Common myeloid progenitor, CD34-positive (primary cell): Measurements from ENCODE around the gene FHL2.
A peak's percentile ranks its signal among the peaks of the same experiment; 100 is the strongest.

Experiments used
- CTCF ChIA-PET: fragments of 350-600 bp; sonication (Branson Sonifier 250); formaldehyde crosslinking; loops from one replicate; lab custom pipeline; 2021; ENCODE audit warnings: antibody characterized with exemption; lab: Charles Lee
- POLR2A ChIA-PET: fragments of 350-600 bp; sonication (Branson Sonifier 250); formaldehyde crosslinking; loops from one replicate; lab custom pipeline; 2021; ENCODE audit warnings: antibody characterized with exemption; lab: Charles Lee
- DNase-seq, 3 donors: peaks; one replicate each; pipeline versions ENCODE4 v3.0.0 to v3.0.0-alpha.2; 2013
- H3K27ac ChIP-seq, 2 experiments: 1 replicate in 1 of 2; 2 replicates in 1 of 2; pipeline ENCODE4 v1.7.0; 2013; ENCODE audit warnings: inconsistent platforms in 2 of 2, low read length in 2 of 2, mild to moderate bottlenecking in 2 of 2, low read depth in 1 of 2, moderate library complexity in 1 of 2; ENCODE audit not compliant: severe bottlenecking in 2 of 2, insufficient read depth in 1 of 2, poor library complexity in 1 of 2
- H3K27me3 ChIP-seq, 5 experiments: replicated peaks in 2 of 5; 1 replicate in 3 of 5; 2 replicates in 2 of 5; pipeline versions ENCODE4 v1.6.1 to v1.7.0; 2013; ENCODE audit warnings: low read length in 4 of 5, mild to moderate bottlenecking in 2 of 5, moderate library complexity in 2 of 5, inconsistent platforms in 1 of 5; ENCODE audit not compliant: insufficient read depth in 5 of 5, control insufficient read depth in 4 of 5
- H3K36me3 ChIP-seq, 4 experiments: 1 replicate in 2 of 4; 2 replicates in 2 of 4; pipeline versions ENCODE4 v1.6.1 to v1.7.0; 2013; ENCODE audit warnings: low read length in 3 of 4, control low read depth in 1 of 4, mild to moderate bottlenecking in 1 of 4; ENCODE audit not compliant: control insufficient read depth in 4 of 4, insufficient read depth in 4 of 4
- H3K4me1 ChIP-seq, 4 experiments: 1 replicate in 3 of 4; 2 replicates in 1 of 4; pipeline versions ENCODE4 v1.6.1 to v1.7.1; 2013; ENCODE audit warnings: low read length in 3 of 4, mild to moderate bottlenecking in 3 of 4, control low read depth in 1 of 4, inconsistent platforms in 1 of 4, moderate library complexity in 1 of 4; ENCODE audit not compliant: control insufficient read depth in 4 of 4, insufficient read depth in 4 of 4; ENCODE audit errors: control extremely low read depth in 1 of 4
- H3K4me3 ChIP-seq, 7 experiments: 1 replicate in 4 of 7; 2 replicates in 3 of 7; pipeline versions ENCODE4 v1.5.1 to v1.7.0; 2013; ENCODE audit warnings: mild to moderate bottlenecking in 7 of 7, low read length in 6 of 7, moderate library complexity in 6 of 7, inconsistent platforms in 2 of 7, low read depth in 2 of 7, control low read depth in 1 of 7; ENCODE audit not compliant: insufficient read depth in 4 of 7, control insufficient read depth in 1 of 7; ENCODE audit errors: extremely low read depth in 1 of 7
- H3K9me3 ChIP-seq, 5 experiments: 1 replicate in 4 of 5; 2 replicates in 1 of 5; pipeline versions ENCODE4 v1.6.1 to v1.7.1; 2013; ENCODE audit warnings: low read length in 4 of 5, mild to moderate bottlenecking in 2 of 5, inconsistent platforms in 1 of 5, low read depth in 1 of 5, moderate library complexity in 1 of 5; ENCODE audit not compliant: control insufficient read depth in 4 of 5, insufficient read depth in 2 of 5; ENCODE audit errors: control extremely low read depth in 1 of 5
- WGBS: methylation state at CpG from one replicate; pipeline ENCODE4 v1.1.5; 2013; ENCODE audit not compliant: insufficient coverage; 5-methylcytosine and 5-hydroxymethylcytosine counted together

FHL2 gene

DNA sequence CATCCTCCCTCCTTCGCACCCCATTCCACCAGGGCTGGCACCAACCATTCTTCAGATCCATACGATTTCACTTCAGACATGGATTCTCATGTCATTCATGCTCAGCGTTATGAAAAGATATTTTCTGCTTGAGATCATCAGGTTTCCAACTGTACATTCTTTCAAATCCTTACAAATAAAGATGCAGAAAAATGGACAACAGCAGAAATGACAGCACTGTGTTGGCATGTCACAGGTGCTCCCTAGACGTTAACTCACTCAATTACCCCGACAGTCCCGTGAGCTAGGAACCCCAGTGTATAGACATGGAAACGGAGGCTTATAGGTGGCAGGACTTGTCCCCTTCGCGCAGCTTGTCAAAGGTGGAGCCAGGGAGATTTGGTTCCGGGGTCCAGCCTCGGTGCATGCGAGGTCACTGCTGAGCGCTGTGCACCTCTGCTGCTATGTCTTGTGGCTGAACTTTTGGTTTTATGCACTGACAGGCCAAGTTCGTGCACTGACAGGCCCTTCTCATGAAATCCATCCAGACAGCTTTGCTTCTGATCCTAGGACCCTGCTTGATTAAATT is 17.7 kb downstream of the FHL2 start:
- ChIA-PET CTCF (interaction anchor here (0.8 to 4.9 kb wide), 3 partner anchors 9 to 140 kb away, joined by 3 to 17 read pairs (median 11); partner anchors contain the start of gene FHL2), POLR2A (no interaction called here)
- H3K36me3 ChIP-seq = peaks cover 0 to 7% (median 4%) of the 10 kb centered on the region in 4 experiments

DNA sequence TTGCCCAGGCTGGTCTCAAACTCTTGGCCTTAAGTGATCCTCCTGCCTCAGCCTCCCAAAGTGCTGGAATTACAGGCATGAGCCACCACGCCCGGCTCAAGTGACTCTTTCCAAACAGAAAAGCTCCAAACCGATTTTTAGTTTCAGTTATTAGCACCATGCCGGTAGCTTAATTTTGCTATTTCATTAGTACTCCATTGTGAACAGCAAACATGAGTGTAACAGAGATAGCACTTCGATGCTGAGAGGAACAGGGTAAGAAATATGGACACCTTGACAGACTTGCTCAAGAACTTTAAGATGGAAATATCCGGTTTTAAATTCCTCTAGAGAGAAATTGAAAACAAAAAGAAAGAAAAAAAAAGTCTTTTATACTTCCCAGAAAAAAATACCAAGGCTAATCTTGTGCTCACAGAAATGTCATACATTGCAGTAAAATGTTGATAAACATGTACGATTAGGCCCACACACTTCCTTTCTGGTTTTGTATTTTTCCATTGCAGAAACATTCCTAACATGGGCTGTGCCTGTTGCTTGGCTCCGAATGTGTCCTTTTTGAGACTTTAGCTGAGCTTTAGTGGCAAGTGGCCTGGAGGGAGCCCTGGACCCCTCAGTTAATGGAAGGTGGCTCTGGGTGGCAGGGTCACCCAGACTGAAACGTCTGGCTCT is 18.3 kb downstream of the FHL2 start:
- Histone ChIP-seq H3K27ac (peak overlapping the region in 1 of 2 experiments; percentile 74), H3K36me3 (peaks cover 0 to 7% (median 4%) of the 10 kb centered on the region in 4 experiments), H3K9me3 (no peaks in the 10 kb centered on the region), H3K4me3 (peak overlapping the region in 2 of 7 experiments; percentile 16 to 19), H3K4me1 (peaks cover 16 to 75% (median 33%) of the 10 kb centered on the region in 4 experiments), H3K27me3 (no peaks in the 10 kb centered on the region)
- DNase-seq = peak in 2 of 3 donors; percentile 43 to 72
- ChIA-PET CTCF (interaction anchor here (1.0 to 4.9 kb wide), 3 partner anchors 18 to 141 kb away, joined by 3 to 17 read pairs (median 11); partner anchors contain the start of gene FHL2), POLR2A (no interaction called here)
- WGBS = 42% methylated on average over 4 of the region's 9 CpGs

More for the DNA sequence above, 17.7 kb downstream of the FHL2 start:
- H3K4me3 ChIP-seq = no peak overlapping the region
- peaks cover 16 to 81% (median 33%) of the 10 kb centered on the region in 4 experiments for H3K4me1 ChIP-seq
- H3K27ac ChIP-seq = peak overlapping the region in 1 of 2 experiments; percentile 74
- DNase-seq = no peak
- 78% methylated on average over 13 of the region's 14 CpGs for WGBS
- no peaks in the 10 kb centered on the region for H3K27me3 ChIP-seq
- H3K9me3 ChIP-seq = no peaks in the 10 kb centered on the region

DNA sequence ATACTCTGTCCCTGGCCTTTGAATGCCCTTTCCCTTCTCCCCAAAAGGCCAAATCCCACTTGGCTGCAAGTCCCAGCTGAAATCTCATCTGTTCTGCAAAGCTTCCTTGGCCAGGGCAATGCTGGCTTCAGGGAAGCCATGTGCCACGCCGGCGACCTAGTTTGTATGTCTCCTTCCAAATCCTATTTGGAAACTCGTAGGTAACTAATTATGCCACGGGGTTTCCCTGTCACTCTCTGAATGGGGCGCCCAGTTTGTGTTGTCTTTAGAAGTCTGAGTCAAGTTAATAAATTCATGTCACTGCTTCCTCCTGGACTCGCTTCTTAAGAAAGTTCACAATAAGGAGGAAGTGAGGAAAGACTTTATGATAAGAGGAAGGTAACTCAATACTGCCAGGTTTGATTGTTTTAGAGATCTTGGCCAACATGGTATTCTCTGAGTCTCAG is 19.1 kb downstream of the FHL2 start:
- H3K36me3 ChIP-seq = peaks cover 0 to 12% (median 1%) of the 10 kb centered on the region in 4 experiments
- H3K27me3 ChIP-seq = no peaks in the 10 kb centered on the region
- DNase-seq = peak in 2 of 3 donors; percentile 61 to 70
- no peaks in the 10 kb centered on the region for H3K9me3 ChIP-seq
- peaks cover 16 to 67% (median 33%) of the 10 kb centered on the region in 4 experiments for H3K4me1 ChIP-seq
- CTCF ChIA-PET = interaction anchor here (0.9 to 4.9 kb wide), 7 partner anchors 11 to 164 kb away, joined by 3 to 17 read pairs (median 3); partner anchors contain the start of gene FHL2
- POLR2A ChIA-PET = no interaction called here
- no peak overlapping the region for H3K4me3 ChIP-seq
- 62% methylated on average over 6 of the region's 7 CpGs for WGBS
- H3K27ac ChIP-seq = peak overlapping the region in 1 of 2 experiments; percentile 74

DNA sequence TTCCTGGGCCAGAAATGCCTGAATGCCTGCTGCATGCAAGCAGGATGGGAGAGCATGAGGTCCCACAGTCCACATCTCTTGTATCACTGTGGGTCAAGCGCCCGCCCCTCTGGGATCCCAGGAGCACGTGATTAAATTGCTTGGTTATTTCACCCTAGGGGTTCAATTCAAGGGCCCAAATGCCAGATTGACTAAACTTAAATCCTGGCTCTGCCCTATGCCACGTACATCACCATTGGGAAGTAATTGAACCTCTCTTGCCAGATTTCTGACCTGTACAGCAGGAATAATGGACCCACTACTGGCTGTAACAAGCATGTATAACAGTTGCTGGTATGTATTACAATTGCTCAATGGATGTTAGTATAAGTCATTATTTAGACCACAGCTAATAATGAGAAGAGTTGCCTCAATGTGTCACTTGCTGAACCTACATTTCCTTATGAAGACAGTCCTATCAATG is 19.9 kb downstream of the FHL2 start:
- H3K27me3 ChIP-seq = no peaks in the 10 kb centered on the region
- 95% methylated on average over 4 of the region's 4 CpGs for WGBS
- DNase-seq = no peak
- peaks cover 0 to 15% (median under 1%) of the 10 kb centered on the region in 4 experiments for H3K36me3 ChIP-seq
- H3K4me1 ChIP-seq = peaks cover 14 to 59% (median 28%) of the 10 kb centered on the region in 4 experiments
- POLR2A ChIA-PET = no interaction called here
- H3K27ac ChIP-seq = no peak overlapping the region
- H3K9me3 ChIP-seq = no peaks in the 10 kb centered on the region
- no peak overlapping the region for H3K4me3 ChIP-seq
- CTCF ChIA-PET = interaction anchor here (0.9 to 4.9 kb wide), 7 partner anchors 10 to 165 kb away, joined by 3 to 17 read pairs (median 3); partner anchors contain the start of gene FHL2

DNA sequence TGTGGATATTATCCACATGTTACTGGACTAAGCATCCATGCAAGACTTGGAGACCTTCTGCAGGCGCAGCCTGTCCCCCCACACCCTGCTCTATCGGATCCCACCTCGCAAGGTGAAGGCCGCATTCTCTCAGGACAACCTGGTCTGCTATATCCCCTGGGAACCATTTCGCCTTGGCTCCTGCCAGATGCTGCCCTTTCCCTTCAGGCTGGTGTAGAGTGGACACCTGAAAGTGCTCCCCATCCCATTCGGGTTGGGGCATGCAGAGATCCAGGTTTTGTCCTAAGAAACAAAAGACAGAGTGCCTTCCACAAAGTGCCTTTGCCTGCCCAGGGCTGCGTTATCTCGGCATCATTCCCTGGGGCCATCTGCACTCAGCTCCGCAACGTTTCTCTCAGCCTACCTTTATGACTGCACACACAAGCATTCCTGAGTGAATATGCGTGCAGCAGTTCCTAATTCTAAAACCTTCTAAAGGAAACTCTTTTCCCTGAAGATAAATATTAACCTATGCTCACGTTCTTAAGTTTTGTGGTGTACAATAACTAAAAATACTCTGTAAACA is 20.5 kb downstream of the FHL2 start:
- no peaks in the 10 kb centered on the region for H3K27me3 ChIP-seq
- no peak overlapping the region for H3K4me3 ChIP-seq
- no peak overlapping the region for H3K27ac ChIP-seq
- no peaks in the 10 kb centered on the region for H3K9me3 ChIP-seq
- CTCF ChIA-PET = interaction anchor here (0.6 to 4.9 kb wide), 6 partner anchors 11 to 143 kb away, joined by 3 to 17 read pairs (median 4); partner anchors contain the start of gene FHL2
- 95% methylated on average over 9 of the region's 12 CpGs for WGBS
- POLR2A ChIA-PET = no interaction called here
- DNase-seq = no peak
- H3K4me1 ChIP-seq = peaks cover 8 to 53% (median 23%) of the 10 kb centered on the region in 4 experiments
- H3K36me3 ChIP-seq = peaks cover 0 to 20% (median 3%) of the 10 kb centered on the region in 4 experiments

DNA sequence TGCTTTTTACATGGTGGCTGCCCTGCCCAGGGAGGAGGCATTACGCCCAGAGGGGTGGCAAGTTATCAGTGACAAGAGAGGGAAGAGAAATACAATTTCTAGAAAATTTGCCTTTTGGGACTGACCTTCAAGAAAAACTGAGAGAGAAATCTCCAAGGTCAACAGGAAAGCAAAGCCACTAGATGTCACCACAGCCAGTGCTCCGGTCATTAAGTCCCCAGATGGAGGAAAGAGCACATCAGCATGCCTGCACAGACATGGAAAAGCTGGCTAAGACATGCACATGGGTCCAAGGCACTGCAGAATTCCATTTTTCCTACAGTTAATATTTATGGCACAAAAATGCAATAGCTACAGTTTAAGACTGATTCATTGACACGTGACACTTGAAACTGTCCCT is 21.0 kb downstream of the FHL2 start:
- Histone ChIP-seq H3K36me3 (peaks cover 0 to 22% (median 5%) of the 10 kb centered on the region in 4 experiments), H3K27me3 (no peaks in the 10 kb centered on the region), H3K4me1 (peaks cover 5 to 48% (median 19%) of the 10 kb centered on the region in 4 experiments), H3K4me3 (no peak overlapping the region), H3K9me3 (no peaks in the 10 kb centered on the region), H3K27ac (no peak overlapping the region)
- ChIA-PET POLR2A (no interaction called here), CTCF (interaction anchor here (0.6 to 4.9 kb wide), 4 partner anchors 10 to 144 kb away, joined by 3 to 17 read pairs (median 4); no protein-coding TSS in a partner anchor)
- no peak for DNase-seq
- 90% methylated on average over 2 of the region's 3 CpGs for WGBS
